Fibroblast of peridontal ligament (primary cell): Measurements from ENCODE around the gene RASSF7.
A peak's percentile ranks its signal among the peaks of the same experiment; 100 is the strongest.

Experiments used
- DNase-seq: peaks from one replicate; pipeline ENCODE4 v3.0.0-alpha.2; 2010; ENCODE audit errors: extremely low read depth

RASSF7 gene

DNA sequence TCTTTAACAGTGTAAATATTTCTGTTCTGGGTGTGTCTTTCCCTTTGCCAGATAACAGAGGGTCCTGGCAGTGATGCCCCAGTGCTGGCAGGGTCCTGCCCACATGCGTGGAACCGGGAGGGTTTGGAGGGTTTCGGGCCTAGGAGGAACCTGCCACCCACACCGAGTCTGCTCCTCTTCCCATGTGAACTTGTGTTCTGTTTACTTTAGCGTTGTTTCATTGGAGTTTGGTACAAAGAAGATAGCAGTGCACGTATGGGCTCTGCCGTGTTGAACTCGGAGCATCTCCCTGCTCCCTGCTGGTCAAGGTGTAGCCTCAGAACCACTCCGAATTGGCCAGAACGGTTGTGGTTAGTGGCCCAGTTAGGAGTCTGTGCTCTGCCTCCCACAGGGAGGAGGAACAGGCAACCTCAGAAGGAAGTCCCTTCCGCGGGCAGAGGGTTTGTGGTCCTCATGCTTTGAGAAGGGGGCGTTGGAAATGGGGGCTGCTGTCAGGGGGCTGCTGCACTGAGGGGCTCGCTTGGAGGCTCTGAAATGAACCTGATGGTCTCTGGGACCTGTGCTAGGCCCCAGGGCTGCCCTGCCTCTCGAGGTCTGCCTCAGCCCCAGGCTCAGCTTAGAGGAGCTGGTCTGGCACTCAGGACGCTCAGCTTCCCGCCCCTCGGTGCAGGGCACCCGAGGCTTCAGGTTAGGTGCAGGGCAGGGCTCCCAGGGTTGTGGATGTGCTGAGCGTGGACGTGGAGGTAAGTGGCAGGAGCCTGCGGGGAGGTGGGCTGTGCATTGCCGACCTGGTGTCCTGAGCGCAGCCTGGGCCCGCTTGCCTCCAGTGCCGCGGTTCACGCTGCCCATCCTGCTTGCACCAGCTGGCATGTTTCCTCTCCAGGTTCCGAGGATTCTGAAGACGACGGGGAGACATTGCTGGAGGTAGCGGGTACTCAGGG, 25.9 kb downstream of the RASSF7 start:
- DNase-seq, result no peak

DNA sequence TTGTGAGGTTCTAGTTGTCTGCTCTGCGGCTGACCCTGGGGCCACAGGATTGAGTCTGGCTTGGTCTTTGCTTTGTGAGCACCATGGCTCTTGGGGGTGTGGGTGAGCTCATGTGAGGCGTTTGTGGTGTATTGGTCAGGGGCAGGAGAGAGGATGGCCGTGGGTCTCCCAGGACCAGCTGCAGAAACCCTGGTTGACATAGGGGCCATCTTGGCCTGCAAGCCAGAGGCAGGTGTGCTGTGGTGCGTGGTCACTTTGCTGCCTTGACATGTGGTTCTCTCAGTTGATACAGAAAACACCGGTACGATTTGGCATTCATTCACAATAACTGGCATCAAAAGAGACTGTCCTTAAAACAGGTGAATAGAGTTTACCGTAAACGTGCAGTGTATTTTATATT, 26.8 kb downstream of the RASSF7 start:
- DNase-seq, result no peak

DNA sequence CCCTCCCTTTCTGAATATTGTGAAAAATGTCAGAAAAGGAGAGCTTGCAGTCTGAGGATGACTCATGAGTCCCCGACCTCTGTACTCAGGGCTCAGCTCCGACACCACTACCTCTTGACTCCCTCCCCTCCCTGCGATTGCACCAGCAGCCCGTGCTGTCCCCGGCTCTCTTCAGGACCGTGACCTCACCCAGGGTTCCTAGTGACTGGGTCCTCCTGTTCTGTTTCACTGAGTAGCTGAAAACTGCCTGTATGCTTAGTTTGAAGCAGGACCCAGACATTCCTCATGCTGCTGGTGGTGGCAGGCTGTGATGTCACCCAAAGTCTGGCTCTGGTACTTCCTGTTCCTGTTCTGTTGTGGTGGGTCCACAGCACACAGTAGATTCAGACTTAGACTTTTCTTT, 27.2 kb downstream of the RASSF7 start:
- DNase-seq, result peak; percentile 25

DNA sequence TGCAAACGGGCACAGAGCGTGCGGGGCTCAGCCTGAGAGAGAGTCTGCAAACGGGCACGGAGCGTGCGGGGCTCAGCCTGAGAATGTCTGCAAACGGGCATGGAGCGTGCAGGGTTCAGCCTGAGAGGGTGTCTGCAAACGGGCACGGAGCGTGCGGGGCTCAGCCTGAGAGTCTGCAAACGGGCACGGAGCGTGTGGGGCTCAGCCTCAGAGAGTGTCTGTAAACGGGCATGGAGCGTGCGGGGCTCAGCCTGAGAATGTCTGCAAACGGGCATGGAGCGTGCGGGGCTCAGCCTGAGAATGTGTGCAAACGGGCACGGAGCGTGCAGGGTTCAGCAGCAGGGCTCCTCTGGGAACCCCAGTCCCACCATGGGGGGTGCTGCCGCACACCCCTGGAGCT, 29.0 kb downstream of the RASSF7 start:
- no peak for DNase-seq

DNA sequence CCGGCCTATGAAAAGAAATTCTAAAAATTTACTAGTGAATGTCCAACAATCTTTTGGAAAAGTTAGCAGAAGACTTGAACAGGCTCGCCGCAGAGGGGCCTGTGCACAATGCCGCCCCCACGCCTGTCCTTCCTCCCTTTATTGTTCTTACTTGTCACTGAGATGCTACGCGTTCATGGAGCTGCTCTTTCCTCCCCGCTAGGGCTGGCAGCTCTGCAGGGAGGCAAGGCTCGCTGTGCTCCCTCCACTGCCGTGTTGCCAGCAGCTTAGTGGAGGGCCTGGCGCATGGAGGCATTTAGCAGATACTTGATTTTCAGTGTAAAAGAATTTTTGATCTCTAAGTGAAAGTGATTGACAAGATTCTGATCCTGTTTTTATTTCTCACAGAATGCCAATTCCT, 30.2 kb downstream of the RASSF7 start:
- no peak for DNase-seq

DNA sequence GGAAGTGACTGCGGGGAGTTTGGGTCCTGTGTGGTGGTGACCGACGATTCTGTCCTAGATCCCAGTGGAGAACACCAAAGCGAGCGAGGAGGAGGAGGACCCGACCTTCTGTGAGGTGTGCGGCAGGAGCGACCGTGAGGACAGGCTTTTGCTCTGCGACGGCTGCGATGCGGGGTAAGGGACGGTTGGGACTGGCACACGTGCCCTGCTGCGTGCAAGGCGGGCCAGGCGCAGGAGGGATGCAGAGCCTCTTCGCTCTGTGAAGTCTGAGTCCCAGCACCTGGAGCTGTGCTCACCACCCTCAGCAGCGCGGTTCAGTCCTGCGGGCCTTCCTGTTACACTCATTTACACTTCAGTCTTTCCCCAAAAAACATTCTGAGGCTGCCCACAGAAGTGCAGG, 31.7 kb downstream of the RASSF7 start:
- DNase-seq, result no peak

DNA sequence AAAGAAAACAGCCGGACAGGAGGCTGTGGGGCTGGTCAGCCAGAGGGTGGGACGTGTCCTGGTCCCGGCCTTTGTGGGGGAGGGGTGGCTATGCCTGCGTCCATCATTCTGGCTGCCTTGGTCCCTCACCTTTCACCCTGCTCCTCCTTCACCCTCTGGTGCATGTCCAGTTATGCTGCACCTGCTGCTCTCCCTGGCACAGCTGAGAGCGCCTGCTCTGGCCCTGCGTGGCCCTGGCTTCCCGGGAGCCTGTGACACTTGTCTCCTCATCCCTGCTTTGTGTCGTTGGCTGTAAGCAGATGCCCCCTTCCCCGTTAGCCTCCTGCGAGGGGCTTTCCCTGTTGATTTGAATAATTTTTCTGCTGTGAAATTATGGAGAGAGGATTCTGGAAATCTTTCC, 32.1 kb downstream of the RASSF7 start:
- no peak for DNase-seq

DNA sequence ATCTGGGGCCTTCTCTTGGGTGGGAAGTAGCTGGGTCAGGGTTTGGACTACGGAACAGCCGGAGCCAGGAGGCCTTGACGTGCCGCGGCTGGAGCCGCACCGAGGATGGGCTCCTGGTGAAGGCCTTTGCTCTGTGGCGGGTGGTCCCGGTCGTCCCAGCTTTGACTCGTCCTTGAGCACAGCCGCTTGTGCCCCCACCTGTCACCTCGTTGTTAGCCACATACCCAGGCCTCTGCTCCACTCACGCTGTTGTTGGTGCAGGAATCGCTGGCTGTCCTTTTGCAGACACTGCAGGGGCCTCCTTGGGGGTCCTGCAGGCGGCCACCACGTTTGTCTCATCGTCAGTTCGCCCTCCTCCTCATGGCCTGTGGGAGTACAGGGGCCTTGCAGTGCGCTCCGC, 32.6 kb downstream of the RASSF7 start:
- DNase-seq, result no peak

DNA sequence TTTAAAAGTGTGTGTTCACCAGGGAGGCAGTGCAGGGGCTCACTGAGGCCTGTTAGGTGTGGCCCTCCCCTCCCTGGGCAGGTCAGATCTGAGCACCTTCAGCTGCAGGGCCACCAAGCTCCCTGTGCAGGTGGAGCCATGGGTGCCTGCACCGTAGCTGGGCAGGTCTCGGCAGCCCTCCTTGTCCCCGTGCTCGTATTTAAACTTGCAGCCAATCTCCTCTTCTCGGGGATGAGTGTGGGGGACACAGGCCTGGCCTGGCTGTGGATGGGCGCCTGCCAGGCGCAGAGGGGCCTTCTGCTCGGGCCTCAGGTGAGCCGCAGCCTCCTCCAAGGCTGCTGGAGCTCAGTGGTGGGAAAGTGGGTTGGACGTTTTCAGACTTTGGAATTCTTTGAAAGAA, 34.6 kb downstream of the RASSF7 start:
- DNase-seq, result no peak

DNA sequence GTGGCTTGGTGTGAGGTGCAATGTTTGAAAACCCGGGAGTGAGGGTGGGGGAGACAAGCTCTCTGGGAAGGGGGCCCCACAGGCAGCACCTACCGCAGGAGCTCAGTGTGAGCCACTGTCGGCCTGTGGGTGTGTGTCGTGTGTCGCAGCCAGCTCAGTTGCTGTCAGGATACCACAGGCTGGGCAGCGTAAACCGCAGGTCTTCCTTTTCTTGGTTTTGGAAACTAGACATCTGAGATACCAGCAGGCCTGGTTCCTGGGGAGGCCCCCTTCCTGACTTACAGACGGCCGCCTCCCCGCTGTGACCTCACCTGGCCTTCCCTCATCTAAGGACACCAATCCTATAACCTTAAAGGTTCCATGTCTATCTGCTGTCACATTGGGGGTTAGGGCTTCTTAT, 35.6 kb downstream of the RASSF7 start:
- DNase-seq, result no peak

DNA sequence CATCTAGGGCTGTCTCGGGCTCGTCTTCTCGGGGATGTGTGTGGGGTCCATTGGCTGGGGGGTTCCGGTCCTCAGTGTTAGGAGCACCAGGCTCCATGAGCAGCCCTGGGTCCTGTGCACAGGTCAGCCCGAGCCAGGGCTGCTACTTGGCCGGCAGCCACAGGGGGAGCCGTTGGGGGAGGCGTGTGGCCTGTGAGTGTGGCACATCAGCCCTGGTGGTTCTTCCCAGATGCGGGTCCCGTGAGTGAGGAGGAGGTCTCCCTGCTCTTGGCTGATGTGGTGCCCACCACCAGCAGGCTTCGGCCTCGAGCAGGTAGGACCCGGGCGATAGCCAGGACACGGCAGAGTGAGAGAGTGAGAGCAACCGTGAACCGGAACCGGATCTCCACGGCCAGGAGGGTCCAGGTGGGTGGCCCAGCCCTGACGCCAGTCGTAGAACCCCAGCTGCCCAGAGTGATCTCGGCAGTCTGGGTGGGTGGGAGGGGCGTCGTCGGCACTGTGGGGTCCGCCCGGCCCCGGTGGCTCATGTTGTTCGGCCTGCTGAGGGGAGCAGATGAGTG, 36.5 kb downstream of the RASSF7 start:
- DNase-seq, result no peak

DNA sequence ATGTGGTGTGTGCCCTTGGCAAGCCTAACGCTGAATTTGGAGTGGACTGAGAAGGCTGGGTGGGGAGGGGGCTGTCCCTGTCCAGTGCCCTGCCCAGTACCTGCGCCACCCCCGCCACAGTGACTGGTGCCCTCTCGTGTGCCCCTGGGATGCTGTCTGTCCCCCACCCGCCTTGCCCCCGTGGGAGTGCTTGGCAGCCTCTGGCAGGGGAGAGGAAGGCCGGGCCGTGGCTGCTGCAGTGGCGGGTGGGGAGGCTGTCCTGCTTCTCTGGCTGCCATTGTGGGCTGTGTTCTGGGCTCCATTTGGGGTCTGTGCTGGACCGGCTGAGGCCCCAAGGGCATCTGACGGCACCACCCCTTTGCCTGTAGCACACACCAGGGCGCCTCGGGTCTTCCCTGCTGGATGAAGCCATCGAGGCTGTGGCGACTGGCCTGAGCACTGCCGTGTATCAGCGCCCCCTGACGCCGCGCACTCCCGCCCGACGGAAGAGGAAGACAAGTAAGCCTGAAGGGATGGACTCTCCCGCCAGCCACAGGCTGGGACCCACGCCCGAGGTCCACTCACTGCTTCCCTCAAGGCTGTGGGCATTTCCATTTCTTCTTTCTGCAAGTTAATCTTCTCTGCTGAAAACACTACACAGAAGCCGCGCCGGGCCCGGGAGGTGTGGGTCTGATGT, 37.4 kb downstream of the RASSF7 start:
- no peak for DNase-seq

DNA sequence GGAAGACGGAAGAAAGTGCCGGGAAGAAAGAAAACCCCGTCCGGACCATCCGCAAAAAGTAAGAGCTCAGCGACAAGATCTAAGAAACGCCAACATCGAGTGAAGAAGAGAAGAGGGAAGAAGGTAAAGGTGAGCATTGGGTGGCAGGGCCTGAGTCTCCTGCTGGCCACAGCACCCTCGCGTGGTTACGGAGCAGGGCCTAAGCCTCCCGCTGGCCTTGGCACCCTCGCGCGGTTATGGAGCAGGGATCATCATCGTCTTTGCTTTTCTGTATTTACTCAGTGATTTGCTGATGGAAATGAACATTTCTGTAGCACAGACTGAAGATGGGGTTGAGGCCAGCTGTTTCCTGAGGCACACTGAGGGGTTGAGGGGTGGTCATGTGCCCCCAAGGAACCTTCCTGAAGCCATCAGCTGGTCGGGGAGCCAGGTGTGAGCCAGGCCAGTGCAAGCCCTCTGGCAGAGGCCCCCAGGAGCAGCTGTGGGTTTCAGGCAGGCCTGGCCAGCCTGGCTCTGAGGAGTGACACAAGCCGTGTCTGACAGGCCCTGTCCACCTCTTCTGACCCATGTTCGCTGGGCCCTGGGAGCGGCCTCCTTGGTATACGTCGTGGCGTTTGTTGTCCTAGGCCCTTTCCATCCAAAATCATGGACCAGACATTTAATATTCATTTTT, 40.9 kb downstream of the RASSF7 start:
- DNase-seq, result no peak

DNA sequence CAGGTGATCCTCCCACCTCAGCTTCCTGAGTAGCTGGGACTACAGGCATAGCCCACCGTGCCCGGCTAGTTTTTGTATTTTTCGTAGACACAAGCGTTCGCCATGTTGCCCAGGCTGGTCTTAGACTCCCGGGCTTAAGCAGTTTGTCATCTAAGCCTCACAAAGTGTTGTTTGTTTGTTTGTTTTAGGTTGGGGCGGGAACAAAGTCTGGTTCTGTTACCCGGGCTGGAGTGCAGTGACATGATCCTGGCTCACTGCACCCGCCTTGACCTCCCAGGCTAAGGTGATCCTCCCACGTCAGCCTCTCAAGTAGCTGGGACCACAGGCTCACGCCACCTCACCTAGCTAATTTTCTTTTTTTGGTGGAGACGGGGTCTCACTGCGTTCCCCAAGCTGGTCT, 42.4 kb downstream of the RASSF7 start:
- DNase-seq, result no peak

DNA sequence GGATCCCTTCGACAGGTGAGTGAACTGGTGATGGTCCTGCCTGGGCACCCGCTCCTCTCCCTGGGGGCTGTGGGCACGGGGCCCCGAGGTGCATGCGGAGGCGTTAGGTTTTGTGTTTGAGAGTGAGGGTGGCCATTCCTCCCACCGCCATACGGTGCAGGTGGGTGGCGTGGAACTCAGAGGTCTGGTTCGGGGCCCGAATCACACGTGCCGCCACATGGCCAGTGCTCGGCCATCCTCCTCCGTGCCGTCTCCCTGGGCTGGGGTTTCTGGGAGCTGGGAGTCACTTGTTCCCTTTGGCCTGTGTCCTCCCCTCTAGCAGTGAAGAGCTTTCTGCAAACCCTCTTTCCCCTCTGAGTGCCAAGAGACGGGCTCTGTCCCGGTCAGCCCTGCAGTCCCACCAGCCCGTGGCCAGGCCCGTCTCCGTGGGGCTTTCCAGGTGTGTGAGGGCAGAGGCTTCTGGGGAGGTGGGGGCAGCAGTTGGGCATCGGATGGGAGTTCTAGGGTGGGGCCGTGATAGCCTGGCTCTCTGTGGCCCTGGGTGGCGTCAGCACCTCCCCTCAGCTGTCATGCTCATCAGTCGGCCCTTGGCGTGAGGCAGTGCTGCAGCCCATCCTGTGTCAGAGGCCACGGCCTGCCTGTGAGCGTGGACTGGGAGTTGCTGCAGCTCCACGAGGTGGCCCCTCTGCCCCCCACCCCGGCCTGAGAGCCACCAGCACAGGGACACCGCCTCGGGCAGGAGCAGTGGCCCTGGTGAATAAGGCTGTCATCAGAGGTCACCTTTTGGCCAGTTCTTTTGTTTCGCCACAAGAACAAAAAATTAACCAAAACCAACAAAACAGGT, 44.7 kb downstream of the RASSF7 start:
- no peak for DNase-seq

DNA sequence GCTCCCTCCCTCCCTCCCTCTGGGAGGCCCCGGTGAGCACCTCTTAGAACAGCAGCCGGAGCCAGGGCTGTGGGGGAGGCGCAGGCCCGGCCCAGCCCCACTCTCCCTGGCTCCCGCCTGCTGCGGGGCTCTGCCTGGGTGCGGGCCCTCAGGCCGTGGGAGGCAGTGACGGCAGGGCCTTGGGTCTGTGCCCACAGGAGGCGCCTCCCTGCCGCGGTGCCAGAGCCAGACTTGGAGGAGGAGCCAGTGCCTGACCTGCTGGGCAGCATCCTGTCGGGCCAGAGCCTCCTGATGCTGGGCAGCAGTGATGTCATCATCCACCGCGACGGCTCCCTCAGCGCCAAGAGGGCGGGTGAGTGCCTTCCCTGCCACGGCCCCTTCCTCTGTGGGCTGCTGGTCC, 45.5 kb downstream of the RASSF7 start:
- DNase-seq, result no peak

DNA sequence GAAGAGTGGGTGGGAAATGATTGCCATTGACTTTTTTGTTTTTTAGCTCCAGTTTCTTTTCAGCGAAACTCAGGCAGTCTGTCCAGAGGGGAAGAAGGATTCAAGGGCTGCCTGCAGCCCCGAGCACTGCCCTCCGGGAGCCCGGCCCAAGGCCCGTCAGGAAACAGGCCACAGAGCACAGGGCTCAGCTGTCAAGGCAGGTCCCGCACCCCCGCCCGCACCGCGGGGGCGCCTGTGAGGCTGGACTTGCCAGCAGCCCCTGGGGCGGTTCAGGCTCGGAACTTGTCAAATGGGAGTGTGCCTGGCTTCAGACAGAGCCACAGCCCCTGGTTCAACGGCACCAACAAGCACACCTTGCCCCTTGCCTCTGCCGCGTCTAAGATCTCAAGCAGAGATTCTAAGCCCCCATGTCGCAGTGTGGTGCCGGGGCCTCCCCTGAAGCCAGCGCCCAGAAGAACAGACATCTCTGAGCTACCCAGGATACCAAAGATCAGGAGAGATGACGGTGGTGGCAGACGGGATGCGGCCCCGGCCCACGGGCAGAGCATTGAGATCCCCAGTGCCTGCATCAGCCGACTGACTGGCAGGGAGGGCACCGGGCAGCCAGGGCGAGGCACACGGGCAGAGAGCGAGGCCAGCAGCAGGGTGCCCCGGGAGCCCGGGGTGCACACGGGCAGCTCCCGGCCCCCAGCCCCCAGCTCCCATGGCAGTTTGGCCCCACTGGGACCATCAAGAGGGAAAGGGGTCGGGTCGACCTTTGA, 46.4 kb downstream of the RASSF7 start:
- no peak for DNase-seq

DNA sequence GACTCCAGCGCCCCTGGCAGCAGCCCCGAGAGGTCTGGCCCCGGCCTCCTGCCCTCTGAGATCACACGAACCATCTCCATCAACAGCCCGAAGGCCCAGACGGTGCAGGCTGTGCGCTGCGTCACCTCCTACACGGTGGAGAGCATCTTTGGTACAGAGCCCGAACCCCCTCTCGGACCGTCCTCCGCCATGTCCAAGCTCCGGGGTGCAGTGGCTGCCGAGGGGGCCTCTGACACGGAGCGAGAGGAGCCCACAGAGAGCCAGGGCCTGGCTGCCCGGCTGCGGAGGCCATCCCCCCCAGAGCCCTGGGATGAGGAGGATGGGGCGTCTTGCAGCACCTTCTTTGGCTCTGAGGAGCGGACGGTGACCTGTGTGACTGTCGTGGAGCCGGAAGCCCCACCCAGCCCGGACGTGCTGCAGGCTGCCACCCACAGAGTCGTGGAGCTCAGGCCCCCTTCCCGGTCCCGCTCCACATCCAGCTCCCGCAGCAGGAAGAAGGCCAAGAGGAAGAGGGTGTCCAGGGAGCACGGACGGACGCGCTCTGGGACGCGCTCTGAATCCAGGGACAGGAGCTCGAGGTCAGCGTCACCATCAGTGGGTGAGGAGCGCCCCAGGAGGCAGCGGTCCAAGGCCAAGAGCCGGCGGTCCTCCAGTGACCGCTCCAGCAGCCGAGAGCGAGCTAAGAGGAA, 47.3 kb downstream of the RASSF7 start:
- no peak for DNase-seq

DNA sequence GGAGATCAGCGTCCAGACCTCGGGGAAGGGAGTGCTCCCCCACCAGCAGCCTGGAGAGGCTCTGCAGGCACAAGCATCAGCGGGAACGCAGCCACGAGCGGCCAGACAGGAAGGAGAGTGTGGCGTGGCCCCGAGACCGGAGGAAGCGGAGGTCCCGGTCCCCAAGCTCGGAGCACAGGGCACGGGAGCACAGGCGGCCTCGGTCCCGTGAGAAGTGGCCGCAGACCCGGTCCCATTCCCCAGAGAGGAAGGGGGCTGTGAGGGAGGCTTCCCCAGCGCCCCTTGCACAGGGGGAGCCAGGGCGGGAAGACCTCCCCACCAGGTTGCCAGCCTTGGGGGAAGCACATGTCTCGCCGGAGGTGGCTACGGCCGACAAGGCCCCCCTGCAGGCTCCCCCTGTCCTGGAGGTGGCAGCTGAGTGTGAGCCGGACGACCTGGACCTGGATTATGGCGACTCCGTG, 48.1 kb downstream of the RASSF7 start:
- DNase-seq, result no peak

DNA sequence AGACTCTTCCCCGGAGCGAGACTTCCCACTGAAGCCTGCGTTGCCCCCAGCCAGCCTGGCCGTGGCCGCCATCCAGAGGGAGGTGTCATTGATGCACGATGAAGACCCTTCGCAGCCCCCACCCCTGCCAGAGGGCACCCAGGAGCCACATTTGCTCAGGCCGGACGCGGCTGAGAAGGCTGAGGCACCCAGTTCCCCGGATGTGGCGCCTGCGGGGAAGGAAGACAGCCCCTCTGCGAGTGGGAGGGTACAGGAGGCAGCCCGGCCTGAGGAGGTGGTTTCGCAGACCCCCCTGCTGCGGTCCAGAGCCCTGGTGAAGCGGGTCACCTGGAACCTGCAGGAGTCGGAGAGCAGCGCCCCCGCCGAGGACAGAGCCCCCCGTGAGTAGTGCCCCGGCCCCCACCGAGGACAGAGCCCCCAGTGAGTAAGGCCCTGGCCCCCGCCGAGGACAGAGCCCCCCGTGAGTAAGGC, 48.6 kb downstream of the RASSF7 start:
- DNase-seq, result no peak
